HepG2 (cell line): ENCODE data around the gene GPHN. TPM values are rescaled to one million over a fixed set of nuclear protein-coding genes. Genes with fewer than 3 reads are reported as not detected.

Experiments used
- ATAC-seq: fragments of 200-7000 bp; cut with Tn5 transposase; 3 replicates; pipeline ENCODE4 v1.9.1; 2020; ENCODE audit warnings: mild to moderate bottlenecking, moderate library complexity
- BruUV-seq: library from RNA; stranded (reverse); fragments of 400-500 nt; replicated peaks from 2 replicates; lab custom pipeline; 2021; lab: Mats Ljungman, UMichigan
- CTCF ChIA-PET: fragments of 300-600 bp; formaldehyde crosslinking; extraction: SDS; loops from one replicate; lab custom pipeline; 2021; ENCODE audit warnings: low total read pairs, inconsistent platforms, low intra/inter-chr PET ratio; lab: Yijun Ruan, JAX
- POLR2A ChIA-PET: fragments of 350-600 bp; sonication (Branson Sonifier 250); formaldehyde crosslinking; loops from one replicate; lab custom pipeline; 2020; ENCODE audit warnings: antibody characterized with exemption, inconsistent platforms; lab: Yijun Ruan, JAX
- DNase-seq: peaks from one replicate; pipeline ENCODE4 v3.0.0-alpha.2; 2015; ENCODE audit warnings: low spot score
- FAIRE-seq: peaks from 3 replicates; lab custom pipeline; 2011; peaks lifted over from hg19 to GRCh38; lab: Jason Lieb, UNC
- H2AFZ ChIP-seq: one replicate; pipeline ENCODE4 v1.6.1; 2011; ENCODE audit warnings: low read length, inconsistent platforms
- H3K27ac ChIP-seq: fragments of 300-600 bp; 3 replicates; pipeline ENCODE4 v1.8.0; 2011; ENCODE audit warnings: mixed run types, mild to moderate bottlenecking, mixed read lengths, low read length, inconsistent platforms; ENCODE audit not compliant: insufficient read depth; ENCODE audit errors: extremely low read length
- H3K27me3 ChIP-seq, 2 experiments: fragments of 200-600 bp in 1 of 2; 2 replicates in 1 of 2; 3 replicates in 1 of 2; pipeline versions ENCODE4 v1.6.0 to v1.8.0; 2011; ENCODE audit warnings: low read length in 2 of 2, mild to moderate bottlenecking in 2 of 2, moderate library complexity in 2 of 2, inconsistent platforms in 1 of 2; ENCODE audit not compliant: insufficient read depth in 2 of 2, control insufficient read depth in 1 of 2
- H3K36me3 ChIP-seq, 2 experiments: fragments of 200-600 bp in 1 of 2; replicated peaks in 1 of 2; 2 replicates in 1 of 2; 3 replicates in 1 of 2; pipeline versions ENCODE4 v1.5.1 to v1.8.0; 2011; ENCODE audit warnings: low read length in 2 of 2, inconsistent platforms in 1 of 2; ENCODE audit not compliant: insufficient read depth in 2 of 2, control insufficient read depth in 1 of 2
- H3K4me1 ChIP-seq: 2 replicates; pipeline ENCODE4 v1.5.1; 2012; ENCODE audit warnings: low read length, inconsistent platforms; ENCODE audit not compliant: insufficient read depth
- H3K4me2 ChIP-seq: 2 replicates; pipeline ENCODE4 v1.6.0; 2011; ENCODE audit warnings: low read depth, low read length, inconsistent platforms
- H3K4me3 ChIP-seq, 3 experiments: fragments of 200-600 bp in 1 of 3; sonication (generic), shearing (Covaris generic) in 1 of 3; replicated peaks in 1 of 3; 2 replicates each; pipeline ENCODE4 v1.5.1; 2011 to 2016; ENCODE audit warnings: low read length in 3 of 3, inconsistent platforms in 2 of 3, low read depth in 2 of 3, mild to moderate bottlenecking in 2 of 3, control low read depth in 1 of 3, mixed read lengths in 1 of 3; ENCODE audit not compliant: insufficient read depth in 1 of 3
- H3K79me2 ChIP-seq: one replicate; pipeline ENCODE4 v1.6.1; 2011; ENCODE audit warnings: low read length, inconsistent platforms; ENCODE audit not compliant: insufficient read depth
- H3K9ac ChIP-seq: 2 replicates; pipeline ENCODE4 v1.6.0; 2011; ENCODE audit warnings: mild to moderate bottlenecking, low read depth, low read length, inconsistent platforms; ENCODE audit not compliant: insufficient read depth
- H3K9me3 ChIP-seq: 2 replicates; pipeline ENCODE4 v1.5.1; 2012; ENCODE audit warnings: mild to moderate bottlenecking, low read length
- H4K20me1 ChIP-seq: 2 replicates; pipeline ENCODE4 v1.6.0; 2011; ENCODE audit warnings: inconsistent platforms, mild to moderate bottlenecking, low read length, moderate library complexity; ENCODE audit not compliant: insufficient read depth
- MIXL1 ChIP-seq: IDR thresholded peaks from 2 replicates; pipeline ENCODE4 v1.6.1; 2016
- ZNF782 ChIP-seq: sonication (generic); formaldehyde crosslinking; IDR thresholded peaks from 2 replicates; pipeline ENCODE4 v1.4.0; 2020; ENCODE audit warnings: missing genetic modification reagents, mild to moderate bottlenecking, borderline replicate concordance
- ZNF879 ChIP-seq: sonication (generic); formaldehyde crosslinking; IDR thresholded peaks from 2 replicates; pipeline ENCODE4 v1.8.1; 2023; ENCODE audit warnings: missing genetic modification reagents
- WGBS: methylation state at CpG from one replicate; pipeline ENCODE4 v1.1.6; 2017; ENCODE audit warnings: low lambda C conversion rate; 5-methylcytosine and 5-hydroxymethylcytosine counted together
- in situ Hi-C: cut with HindIII; loops from 2 replicates; pipeline ENCODE4 v1.10.0; 2017; ENCODE audit warnings: low pct_unique_long_range_greater_than_20kb; ENCODE audit not compliant: extremely low pct_ligation_motif_present
- intact Hi-C: fragments of 100-400 bp; cut with micrococcal nuclease; formaldehyde crosslinking; loops from one replicate; pipeline ENCODE4 v1.10.0; 2022; ENCODE audit not compliant: unreplicated experiment
- polyA plus RNA-seq, 8 experiments: library from polyadenylated mRNA; depleted of rRNA in 3 of 8; stranded (reverse) in 7 of 8; unstranded in 1 of 8; fragments of >200 nt; fragmentation: Illumina TruSeq in 4 of 8; extraction: Trizol in 4 of 8; gene quantifications; 2 replicates each; pipeline versions ENCODE4 v1.2.1 to v1.2.3, GENCODE V29; 2011 to 2016; ENCODE audit warnings: low read depth in 4 of 8, missing spikeins in 1 of 8, mixed read lengths in 1 of 8; ENCODE audit not compliant: insufficient read depth in 1 of 8
- total RNA-seq, 5 experiments: library from RNA; depleted of rRNA; stranded (reverse); fragments of >200 nt; fragmentation: Illumina TruSeq; extraction: Trizol; gene quantifications; 2 replicates each; pipeline ENCODE4 v1.2.3, GENCODE V29; 2016; ENCODE audit warnings: low read depth in 1 of 5
- TF ChIP-seq, protein P1 (sequence below), 2 experiments: fragments of 450-650 bp in 1 of 2; sonication (generic) in 1 of 2; formaldehyde crosslinking in 1 of 2; IDR thresholded peaks; 2 replicates each; pipeline versions ENCODE4 v1.6.1 to v1.8.0; 2016 to 2022; ENCODE audit warnings: antibody characterized with exemption in 1 of 2, mild to moderate bottlenecking in 1 of 2, missing genetic modification reagents in 1 of 2
- TF ChIP-seq, protein P2 (sequence below): IDR thresholded peaks from 2 replicates; pipeline ENCODE4 v1.6.1; 2016

The GPHN gene
- total and polyA plus RNA-seq, 2 of the 13 experiments (the other 11 are each of a cell fraction or from before 2014, with no cell fraction given): 12.7 to 19.2 TPM

DNA sequence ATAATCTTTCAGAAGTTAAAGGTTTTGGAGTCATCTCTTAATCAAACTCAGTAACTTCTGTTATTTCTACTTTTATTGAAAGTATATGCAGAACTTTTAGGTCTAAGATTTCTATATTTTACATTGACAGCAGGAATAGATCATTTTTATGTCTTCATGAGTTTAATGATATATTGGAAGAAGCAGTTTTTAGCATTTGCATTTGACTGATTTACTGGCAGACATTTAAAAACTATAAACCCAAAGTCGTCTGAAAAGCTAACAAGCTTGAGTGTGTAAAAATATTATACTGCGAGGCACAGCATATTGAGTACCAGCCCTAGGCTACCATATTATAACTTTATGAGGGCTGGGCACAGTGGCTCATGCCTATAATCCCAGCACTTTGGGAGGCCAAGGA lies 467.3 kb downstream of the GPHN start:
- no peak for ATAC-seq
- WGBS: 100% methylated on average over 2 of the region's 2 CpGs
- BruUV-seq: no TSS peak

More for the DNA sequence above, 467.3 kb downstream of the GPHN start:
- DNase-seq (no peak), FAIRE-seq (no peak)
- in situ Hi-C loops: no loop called here
- Histone ChIP-seq H3K27me3 (no peaks in the 10 kb centered on the region), H3K27ac (no peak overlapping the region), H3K79me2 (no peaks in the 10 kb centered on the region), H3K9me3 (no peaks in the 10 kb centered on the region), H4K20me1 (no peaks in the 10 kb centered on the region), H3K4me2 (no peak overlapping the region), H2AFZ (no peak overlapping the region), H3K4me3 (no peak overlapping the region), H3K9ac (no peak overlapping the region), H3K36me3 (peaks cover 0 to 8% of the 10 kb centered on the region in 2 experiments; a peak in 2 of 5 replicates), H3K4me1 (no peaks in the 10 kb centered on the region)
- POLR2A ChIA-PET: no interaction called here
- CTCF ChIA-PET: no interaction called here
- intact Hi-C loops: no loop called here
- TF ChIP-seq, protein P1, sequence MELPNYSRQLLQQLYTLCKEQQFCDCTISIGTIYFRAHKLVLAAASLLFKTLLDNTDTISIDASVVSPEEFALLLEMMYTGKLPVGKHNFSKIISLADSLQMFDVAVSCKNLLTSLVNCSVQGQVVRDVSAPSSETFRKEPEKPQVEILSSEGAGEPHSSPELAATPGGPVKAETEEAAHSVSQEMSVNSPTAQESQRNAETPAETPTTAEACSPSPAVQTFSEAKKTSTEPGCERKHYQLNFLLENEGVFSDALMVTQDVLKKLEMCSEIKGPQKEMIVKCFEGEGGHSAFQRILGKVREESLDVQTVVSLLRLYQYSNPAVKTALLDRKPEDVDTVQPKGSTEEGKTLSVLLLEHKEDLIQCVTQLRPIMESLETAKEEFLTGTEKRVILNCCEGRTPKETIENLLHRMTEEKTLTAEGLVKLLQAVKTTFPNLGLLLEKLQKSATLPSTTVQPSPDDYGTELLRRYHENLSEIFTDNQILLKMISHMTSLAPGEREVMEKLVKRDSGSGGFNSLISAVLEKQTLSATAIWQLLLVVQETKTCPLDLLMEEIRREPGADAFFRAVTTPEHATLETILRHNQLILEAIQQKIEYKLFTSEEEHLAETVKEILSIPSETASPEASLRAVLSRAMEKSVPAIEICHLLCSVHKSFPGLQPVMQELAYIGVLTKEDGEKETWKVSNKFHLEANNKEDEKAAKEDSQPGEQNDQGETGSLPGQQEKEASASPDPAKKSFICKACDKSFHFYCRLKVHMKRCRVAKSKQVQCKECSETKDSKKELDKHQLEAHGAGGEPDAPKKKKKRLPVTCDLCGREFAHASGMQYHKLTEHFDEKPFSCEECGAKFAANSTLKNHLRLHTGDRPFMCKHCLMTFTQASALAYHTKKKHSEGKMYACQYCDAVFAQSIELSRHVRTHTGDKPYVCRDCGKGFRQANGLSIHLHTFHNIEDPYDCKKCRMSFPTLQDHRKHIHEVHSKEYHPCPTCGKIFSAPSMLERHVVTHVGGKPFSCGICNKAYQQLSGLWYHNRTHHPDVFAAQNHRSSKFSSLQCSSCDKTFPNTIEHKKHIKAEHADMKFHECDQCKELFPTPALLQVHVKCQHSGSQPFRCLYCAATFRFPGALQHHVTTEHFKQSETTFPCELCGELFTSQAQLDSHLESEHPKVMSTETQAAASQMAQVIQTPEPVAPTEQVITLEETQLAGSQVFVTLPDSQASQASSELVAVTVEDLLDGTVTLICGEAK (IDR thresholded peaks at IDR 0.05): no peak
- TF ChIP-seq, protein P1 (CRISPR knock-in tag; IDR thresholded peaks at IDR 0.05): no peak
- TF ChIP-seq MIXL1 (CRISPR knock-in tag) (no peak), ZNF782 (CRISPR knock-in tag) (no peak), ZNF879 (no peak)
- TF ChIP-seq, protein P2, sequence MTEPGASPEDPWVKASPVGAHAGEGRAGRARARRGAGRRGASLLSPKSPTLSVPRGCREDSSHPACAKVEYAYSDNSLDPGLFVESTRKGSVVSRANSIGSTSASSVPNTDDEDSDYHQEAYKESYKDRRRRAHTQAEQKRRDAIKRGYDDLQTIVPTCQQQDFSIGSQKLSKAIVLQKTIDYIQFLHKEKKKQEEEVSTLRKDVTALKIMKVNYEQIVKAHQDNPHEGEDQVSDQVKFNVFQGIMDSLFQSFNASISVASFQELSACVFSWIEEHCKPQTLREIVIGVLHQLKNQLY (CRISPR knock-in tag): no peak
